ENCODE results near the gene ENPP6. TPM values are rescaled to one million over a fixed set of nuclear protein-coding genes. Genes with fewer than 3 reads are reported as not detected.

ENPP6 gene
- total RNA-seq, 4 donors from 2014 or later = 0.45 TPM; not detected in 3

GRCh38 chr4:184108006-184108501 is 109.6 kb downstream of the ENPP6 start:
- Histone ChIP-seq H3K9me3 (no peaks in the 10 kb centered on the region), H3K27me3 (no peaks in the 10 kb centered on the region), H3K36me3 (no peaks in the 10 kb centered on the region), H3K4me1 (peaks cover 0 to 11% of the 10 kb centered on the region in 2 donors), H3K27ac (no peak overlapping the region), H3K4me3 (replicated peaks in 1 of 3) (no peak overlapping the region)
- TF ChIP-seq POLR2A (IDR thresholded peaks at IDR 0.05) = no peak
- TF ChIP-seq, protein P1, sequence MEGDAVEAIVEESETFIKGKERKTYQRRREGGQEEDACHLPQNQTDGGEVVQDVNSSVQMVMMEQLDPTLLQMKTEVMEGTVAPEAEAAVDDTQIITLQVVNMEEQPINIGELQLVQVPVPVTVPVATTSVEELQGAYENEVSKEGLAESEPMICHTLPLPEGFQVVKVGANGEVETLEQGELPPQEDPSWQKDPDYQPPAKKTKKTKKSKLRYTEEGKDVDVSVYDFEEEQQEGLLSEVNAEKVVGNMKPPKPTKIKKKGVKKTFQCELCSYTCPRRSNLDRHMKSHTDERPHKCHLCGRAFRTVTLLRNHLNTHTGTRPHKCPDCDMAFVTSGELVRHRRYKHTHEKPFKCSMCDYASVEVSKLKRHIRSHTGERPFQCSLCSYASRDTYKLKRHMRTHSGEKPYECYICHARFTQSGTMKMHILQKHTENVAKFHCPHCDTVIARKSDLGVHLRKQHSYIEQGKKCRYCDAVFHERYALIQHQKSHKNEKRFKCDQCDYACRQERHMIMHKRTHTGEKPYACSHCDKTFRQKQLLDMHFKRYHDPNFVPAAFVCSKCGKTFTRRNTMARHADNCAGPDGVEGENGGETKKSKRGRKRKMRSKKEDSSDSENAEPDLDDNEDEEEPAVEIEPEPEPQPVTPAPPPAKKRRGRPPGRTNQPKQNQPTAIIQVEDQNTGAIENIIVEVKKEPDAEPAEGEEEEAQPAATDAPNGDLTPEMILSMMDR (IDR thresholded peaks at IDR 0.05) = no peak
- intact Hi-C loops (cut with DNase I) = no loop called here
- DNase-seq = no peak
- 90 to 94% methylated on average over 10 of the region's 10 CpGs for WGBS, 2 donors

- Histone ChIP-seq H3K36me3 (no peaks in the 10 kb centered on the region), H3K4me3 (replicated peaks in 1 of 3) (no peak overlapping the region), H3K27ac (no peak overlapping the region), H3K4me1 (peaks cover 0 to 11% of the 10 kb centered on the region in 2 donors), H3K27me3 (no peaks in the 10 kb centered on the region), H3K9me3 (no peaks in the 10 kb centered on the region)
- no peak for DNase-seq
- no peak for TF ChIP-seq POLR2A (IDR thresholded peaks at IDR 0.05)
- TF ChIP-seq, protein P1 (IDR thresholded peaks at IDR 0.05) = no peak
- intact Hi-C loops (cut with DNase I) = no loop called here
- 59 to 65% methylated on average over 5 of the region's 5 CpGs for WGBS, 2 donors
These were observed 113.1 kb downstream of the ENPP6 start for GRCh38 chr4:184104419-184105101.

DNA sequence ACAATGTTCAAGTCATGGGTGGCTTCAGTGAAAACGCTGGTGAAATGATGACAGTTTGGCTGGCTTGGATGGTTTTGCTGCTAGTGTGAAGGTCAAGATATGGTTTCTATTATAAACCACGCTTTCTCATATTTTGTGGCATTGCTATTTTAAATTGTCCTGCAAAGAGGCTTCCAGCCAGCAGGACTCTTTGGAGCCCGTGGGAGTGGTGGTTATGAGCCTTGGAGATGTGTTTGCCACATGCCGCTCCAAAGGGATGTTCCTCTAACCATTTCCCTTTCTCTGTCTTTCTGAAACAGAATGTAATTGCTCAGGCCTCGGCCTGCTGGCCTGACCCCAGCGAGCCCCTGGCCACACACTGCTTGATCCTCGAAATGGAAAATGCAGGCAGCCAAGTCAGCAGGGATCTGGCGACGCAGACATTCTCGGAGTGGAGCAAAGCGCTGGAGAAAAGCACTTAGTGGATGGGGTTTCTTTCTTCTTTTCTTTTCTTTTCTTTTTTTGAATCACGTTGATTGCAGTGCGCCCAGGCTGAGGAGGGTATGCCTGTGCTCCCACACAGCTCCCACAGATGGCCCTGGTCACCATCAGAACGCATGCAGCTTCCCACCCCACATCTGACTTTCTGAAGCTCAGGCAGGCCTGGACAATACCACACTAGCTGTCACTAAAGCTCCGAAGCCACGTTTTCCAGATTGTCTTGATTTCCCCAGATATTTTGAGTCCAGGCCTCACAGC is 114.0 kb downstream of the ENPP6 start:
- no peak for TF ChIP-seq POLR2A (IDR thresholded peaks at IDR 0.05)
- TF ChIP-seq, protein P1 (IDR thresholded peaks at IDR 0.05) = no peak
- no peaks in the 10 kb centered on the region for H3K36me3 ChIP-seq
- H3K27me3 ChIP-seq = no peaks in the 10 kb centered on the region
- 65 to 72% methylated on average over 16 of the region's 16 CpGs for WGBS, 2 donors
- peaks cover 0 to 11% of the 10 kb centered on the region in 2 donors for H3K4me1 ChIP-seq
- H3K4me3 ChIP-seq (replicated peaks in 1 of 3) = no peak overlapping the region
- no peak for DNase-seq
- intact Hi-C loops (cut with DNase I) = no loop called here
- H3K27ac ChIP-seq = no peak overlapping the region
- H3K9me3 ChIP-seq = no peaks in the 10 kb centered on the region

DNA sequence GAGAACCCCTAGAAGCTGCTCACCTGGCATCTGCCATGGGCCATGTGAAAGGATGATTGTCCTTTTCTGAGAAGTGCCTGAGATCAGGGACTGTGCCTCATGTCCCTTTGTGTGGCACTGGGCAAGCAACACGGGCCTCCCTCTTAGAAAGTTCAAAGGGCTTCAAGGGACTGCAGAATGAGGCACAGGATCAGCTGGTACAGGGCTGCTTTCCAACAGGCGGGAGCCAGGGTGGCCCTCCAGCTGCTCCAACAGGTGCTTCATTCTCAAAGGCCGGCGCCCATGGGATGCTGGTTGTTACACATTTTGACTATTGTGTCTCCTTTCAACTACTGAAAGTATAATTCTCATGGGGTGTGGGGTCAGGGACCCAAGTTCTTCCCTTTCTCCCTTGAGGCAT is 114.7 kb downstream of the ENPP6 start:
- Histone ChIP-seq H3K27ac (no peak overlapping the region), H3K4me1 (peaks cover 0 to 11% of the 10 kb centered on the region in 2 donors), H3K9me3 (no peaks in the 10 kb centered on the region), H3K27me3 (no peaks in the 10 kb centered on the region), H3K4me3 (replicated peaks in 1 of 3) (no peak overlapping the region), H3K36me3 (no peaks in the 10 kb centered on the region)
- WGBS, 2 donors = 76 to 87% methylated on average over 3 to 4 of the region's 4 CpGs
- intact Hi-C loops (cut with DNase I) = no loop called here
- no peak for DNase-seq
- TF ChIP-seq, protein P1 (IDR thresholded peaks at IDR 0.05) = no peak
- TF ChIP-seq POLR2A (IDR thresholded peaks at IDR 0.05) = no peak

GRCh38 chr4:184102488-184102887 is 115.2 kb downstream of the ENPP6 start:
- TF ChIP-seq POLR2A (IDR thresholded peaks at IDR 0.05) = no peak
- TF ChIP-seq, protein P1 (IDR thresholded peaks at IDR 0.05) = no peak
- Histone ChIP-seq H3K27me3 (no peaks in the 10 kb centered on the region), H3K27ac (no peak overlapping the region), H3K4me3 (replicated peaks in 1 of 3) (no peak overlapping the region), H3K4me1 (peaks cover 0 to 11% of the 10 kb centered on the region in 2 donors), H3K9me3 (no peaks in the 10 kb centered on the region), H3K36me3 (no peaks in the 10 kb centered on the region)
- 72 to 92% methylated on average over 6 to 10 of the region's 10 CpGs for WGBS, 2 donors
- intact Hi-C loops (cut with DNase I) = no loop called here
- DNase-seq = no peak
